Spleen (tissue), 7 donors: Measurements from ENCODE around the gene ITGB4.

ENCODE experiments used
- POLR2A ChIP-seq, 3 donors: fragments of 450-650 bp; IDR thresholded peaks; one replicate each; pipeline ENCODE4 v1.5.1; 2017; ENCODE audit warnings: antibody characterized with exemption in 3 of 3, mild to moderate bottlenecking in 1 of 3
- POLR2AphosphoS5 ChIP-seq, 3 donors: sonication (generic); formaldehyde crosslinking; IDR thresholded peaks; one replicate each; pipeline ENCODE4 v1.5.1; 2017; ENCODE audit warnings: antibody characterized with exemption in 3 of 3
- TF ChIP-seq, protein P1 (sequence below), 11 experiments: fragments of 200-600 bp in 7 of 11; fragments of 450-650 bp in 4 of 11; sonication (generic) in 4 of 11; IDR thresholded peaks in 8 of 11; conservative IDR thresholded peaks in 3 of 11; 1 replicate in 7 of 11; 2 replicates in 4 of 11; pipeline versions ENCODE4 v1.4.0 to v1.8.0; 2016 to 2021; ENCODE audit warnings: antibody characterized with exemption in 11 of 11, inconsistent platforms in 4 of 11, mild to moderate bottlenecking in 1 of 11
- donor health status: DM: no; HTN: no; CAD: no; lungs with moderate emphysema.
- donor health status: DM: no; HTN: no; CAD: no.
- donor health status: DM: no; HTN: no; CAD: no.

- TF ChIP-seq, protein P1, sequence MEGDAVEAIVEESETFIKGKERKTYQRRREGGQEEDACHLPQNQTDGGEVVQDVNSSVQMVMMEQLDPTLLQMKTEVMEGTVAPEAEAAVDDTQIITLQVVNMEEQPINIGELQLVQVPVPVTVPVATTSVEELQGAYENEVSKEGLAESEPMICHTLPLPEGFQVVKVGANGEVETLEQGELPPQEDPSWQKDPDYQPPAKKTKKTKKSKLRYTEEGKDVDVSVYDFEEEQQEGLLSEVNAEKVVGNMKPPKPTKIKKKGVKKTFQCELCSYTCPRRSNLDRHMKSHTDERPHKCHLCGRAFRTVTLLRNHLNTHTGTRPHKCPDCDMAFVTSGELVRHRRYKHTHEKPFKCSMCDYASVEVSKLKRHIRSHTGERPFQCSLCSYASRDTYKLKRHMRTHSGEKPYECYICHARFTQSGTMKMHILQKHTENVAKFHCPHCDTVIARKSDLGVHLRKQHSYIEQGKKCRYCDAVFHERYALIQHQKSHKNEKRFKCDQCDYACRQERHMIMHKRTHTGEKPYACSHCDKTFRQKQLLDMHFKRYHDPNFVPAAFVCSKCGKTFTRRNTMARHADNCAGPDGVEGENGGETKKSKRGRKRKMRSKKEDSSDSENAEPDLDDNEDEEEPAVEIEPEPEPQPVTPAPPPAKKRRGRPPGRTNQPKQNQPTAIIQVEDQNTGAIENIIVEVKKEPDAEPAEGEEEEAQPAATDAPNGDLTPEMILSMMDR (IDR thresholded peaks at IDR 0.05 in 8 of 11, conservative IDR thresholded peaks at IDR 0.05 in 3 of 11): no peak
- no peak for TF ChIP-seq POLR2A (IDR thresholded peaks at IDR 0.05)
- peak in 2 of 3 donors; percentile 15 to 39 for TF ChIP-seq POLR2AphosphoS5 (IDR thresholded peaks at IDR 0.05)
These were observed 22.5 kb downstream of the ITGB4 start for GRCh38 chr17:75743625-75744206.
